ENCODE data around the gene ZNF576. TPM values are rescaled to one million over a fixed set of nuclear protein-coding genes. Genes with fewer than 3 reads are reported as not detected.

ZNF576 gene
- total and polyA plus RNA-seq, 2 donors (not counting 3 experiments of a cell fraction or from before 2014, with no cell fraction given), result 19.5 to 27.7 TPM

GRCh38 chr19:43575156-43575950, 21.0 kb upstream of the ZNF576 start, which contains the start of the genes PINLYP and XRCC1:
TSS of gene PINLYP (plus strand) at chr19:43575801. CDS start at chr19:43577192, 1,391 bp downstream.
TSS of gene XRCC1 (minus strand) at chr19:43575527. CDS start at chr19:43575458, 69 bp downstream.
- Histone ChIP-seq H3K9me1 (replicated peaks; ENCODE audit: control insufficient read depth, extremely low read depth, insufficient read depth, low read length) (no peaks in the 10 kb centered on the region), H4K20me1 (replicated peaks; ENCODE audit: control insufficient read depth, extremely low read depth, insufficient read depth, low read length) (no peaks in the 10 kb centered on the region), H3K4me1 (ENCODE audit: control insufficient read depth, extremely low read depth, insufficient read depth, low read length) (peaks cover 7% of the 10 kb centered on the region), H3K79me2 (ENCODE audit: control insufficient read depth, insufficient read depth, low read length) (no peaks in the 10 kb centered on the region), H3K4me2 (ENCODE audit: insufficient read depth, low read length) (peak within 1 kb of the TSS; percentile 78), H3K27ac (ENCODE audit: insufficient read depth, low read depth, low read length) (peak within 1 kb of the TSS; percentile 73), H2AFZ (ENCODE audit: low read depth, low read length) (peak within 1 kb of the TSS; percentile 68), H3K27me3 (ENCODE audit: control insufficient read depth in 2 of 2, insufficient read depth in 2 of 2, low read length in 2 of 2) (no peaks in the 10 kb centered on the region), H3K9me3 (replicated peaks; ENCODE audit: control insufficient read depth, insufficient read depth, low read length) (no peaks in the 10 kb centered on the region), H3K36me3 (ENCODE audit: control insufficient read depth in 2 of 2, extremely low read depth in 1 of 2, insufficient read depth in 2 of 2, low read length in 2 of 2) (no peaks in the 10 kb centered on the region), H3K9ac (replicated peaks; ENCODE audit: extremely low read depth, insufficient read depth, low read length) (peak within 1 kb of the TSS; percentile 87), H3K4me3 (replicated peaks in 1 of 3; ENCODE audit: insufficient read depth in 1 of 3, low read depth in 1 of 3, low read length in 3 of 3) (peak within 1 kb of the TSS; percentile 52 to 86 (median 79))
- CTCF ChIA-PET, result interaction anchor here (0.9 to 4.2 kb wide), 8 partner anchors 9 to 40 kb away, joined by 3 to 31 read pairs (median 8); partner anchors contain the start of genes IRGQ and ZNF576
- dilution Hi-C loops (cut with MboI; ENCODE audit: extremely low pct_ligation_motif_present, low sequenced_read_pairs), result no loop called here
- POLR2A ChIA-PET, result interaction anchor here (1.2 kb wide), 1 partner anchor 20 kb away, joined by 3 read pairs; no protein-coding TSS in a partner anchor
- DNase-seq (ENCODE audit: low read depth, low spot score) (peak; percentile 99), FAIRE-seq (peak; percentile 100)
- intact Hi-C loops (cut with micrococcal nuclease), result loop anchor here (1.0 kb wide), 3 partner anchors 21 to 44 kb away; partner anchors contain the start of genes IRGQ, ZNF428 and ZNF576
- TF ChIP-seq MYC (IDR thresholded peaks at IDR 0.05; ENCODE audit: low read depth, low read length) (no peak), POLR2A (IDR thresholded peaks at IDR 0.05; ENCODE audit: low read depth, low read length) (peak; percentile 62), POLR2AphosphoS5 (IDR thresholded peaks at IDR 0.05; ENCODE audit: insufficient read depth, low read depth, low read length) (peak; percentile 70)
- BruUV-seq (replicated peaks), result TSS peak; percentile 50

All from endothelial cell of umbilical vein (primary cell).